Activated gamma-delta T cell treated with Interleukin-2 at 50 U/mL for 16 hours (primary cell): ENCODE results near the gene NCF2.

Experiments used
- DNase-seq: peaks from one replicate; pipeline ENCODE4 v3.0.0-alpha.2; 2020

Gene NCF2

DNA sequence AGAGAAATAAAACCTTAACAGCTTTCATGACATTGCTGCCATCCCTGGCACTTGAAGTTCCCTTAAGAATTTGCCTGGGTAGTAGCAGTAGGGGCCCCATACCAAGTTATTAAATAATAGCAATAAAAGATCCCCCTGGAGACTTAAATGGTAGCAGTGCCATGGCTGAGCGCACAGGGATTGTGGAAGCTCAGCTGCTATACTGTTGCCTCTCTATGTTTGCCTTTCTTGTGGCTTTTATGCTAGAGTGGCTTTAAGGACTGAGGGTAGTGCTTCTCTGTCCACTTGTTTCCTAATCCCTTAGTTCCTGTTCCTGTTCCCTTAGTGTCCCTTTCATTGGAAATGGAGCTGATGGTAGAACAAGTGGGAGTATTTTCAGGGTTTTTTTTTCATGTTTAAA is 42.1 kb downstream of the NCF2 start:
- no peak for DNase-seq

DNA sequence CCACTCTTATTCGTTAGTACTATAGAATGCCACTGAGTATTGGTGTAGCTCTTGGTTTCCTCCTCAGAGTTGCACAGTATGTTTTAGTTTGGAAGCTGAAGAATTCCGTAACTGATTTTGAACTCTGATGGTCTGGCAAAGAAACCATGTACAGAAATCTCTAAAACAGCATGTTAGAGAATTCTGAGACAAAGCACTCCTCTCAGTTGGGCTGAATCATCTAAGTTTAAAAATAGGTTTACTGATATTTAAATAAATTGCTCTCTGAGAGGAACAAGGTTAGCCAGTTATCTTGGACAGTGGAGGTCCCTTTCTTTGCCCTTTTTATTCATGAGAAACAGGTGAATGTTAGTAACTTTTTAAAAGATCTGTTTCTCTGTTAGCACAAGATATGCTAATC is 43.8 kb downstream of the NCF2 start:
- no peak for DNase-seq

DNA sequence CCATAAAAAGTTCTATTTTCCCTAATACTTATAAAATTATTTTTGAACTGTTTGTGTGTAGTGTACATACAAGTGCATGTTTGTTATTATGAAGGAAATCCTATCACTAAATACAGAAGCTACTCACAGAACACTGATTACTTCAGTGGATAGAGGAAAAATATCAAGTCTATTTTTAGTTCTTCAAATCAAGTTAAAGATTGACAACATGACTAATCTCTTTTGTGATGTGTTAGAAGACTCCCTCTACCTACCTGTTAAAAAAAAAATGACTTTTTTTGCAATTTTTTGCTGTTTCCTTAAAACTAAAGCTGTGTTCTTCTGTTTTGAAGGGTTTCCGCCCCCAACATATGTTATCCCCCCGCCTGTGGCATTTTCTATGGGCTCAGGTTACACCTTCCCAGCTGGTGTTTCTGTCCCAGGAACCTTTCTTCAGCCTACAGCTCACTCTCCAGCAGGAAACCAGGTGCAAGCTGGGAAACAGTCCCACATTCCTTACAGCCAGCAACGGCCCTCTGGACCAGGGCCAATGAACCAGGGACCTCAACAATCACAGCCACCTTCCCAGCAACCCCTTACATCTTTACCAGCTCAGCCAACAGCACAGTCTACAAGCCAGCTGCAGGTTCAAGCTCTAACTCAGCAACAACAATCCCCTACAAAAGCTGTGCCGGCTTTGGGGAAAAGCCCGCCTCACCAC is 45.5 kb downstream of the NCF2 start:
- no peak for DNase-seq

DNA sequence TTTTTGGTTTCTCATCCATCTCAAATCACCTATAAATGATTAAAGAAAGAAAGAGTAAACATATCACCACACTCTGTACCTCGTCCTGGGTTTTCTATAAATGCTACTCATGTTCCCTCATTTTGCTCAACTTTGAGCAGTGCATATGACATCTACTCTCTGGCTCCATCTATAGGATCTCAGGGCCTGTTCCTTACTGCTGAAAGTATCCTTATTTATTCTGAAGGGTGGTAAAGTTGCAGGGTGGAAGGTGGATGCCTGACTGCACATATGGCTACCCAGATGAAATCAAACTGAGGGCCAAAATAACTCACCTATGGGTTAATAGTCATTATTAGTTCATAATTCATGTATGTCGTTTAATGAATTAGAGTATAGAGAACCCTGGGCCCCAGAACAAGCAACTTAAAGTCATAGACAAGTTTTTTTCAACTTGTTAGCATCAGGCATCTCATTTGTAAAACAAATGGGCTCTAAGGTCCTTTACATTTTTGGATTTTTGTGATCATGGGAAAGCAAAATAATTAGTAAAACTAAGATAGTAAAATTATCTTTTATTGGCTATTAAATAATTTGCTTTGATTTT is 46.5 kb downstream of the NCF2 start:
- DNase-seq, result no peak

DNA sequence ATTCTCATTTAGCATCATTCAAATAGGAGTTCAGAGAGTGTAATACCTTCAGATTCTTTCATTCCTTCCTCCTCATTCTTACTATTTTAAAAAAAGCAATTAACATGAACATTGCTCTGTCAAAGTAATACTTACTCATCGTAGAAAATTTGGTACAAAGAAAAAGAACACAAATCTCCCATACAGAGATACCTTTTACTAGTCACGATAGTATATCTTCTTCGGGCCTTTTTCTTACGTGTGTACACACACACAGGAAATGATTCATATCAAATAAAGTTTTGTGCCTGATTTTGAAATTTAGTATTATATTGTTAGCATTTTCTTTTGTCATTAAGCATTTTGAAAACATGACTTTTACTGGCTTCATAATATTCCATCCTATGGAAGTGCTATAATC is 52.9 kb downstream of the NCF2 start:
- no peak for DNase-seq

DNA sequence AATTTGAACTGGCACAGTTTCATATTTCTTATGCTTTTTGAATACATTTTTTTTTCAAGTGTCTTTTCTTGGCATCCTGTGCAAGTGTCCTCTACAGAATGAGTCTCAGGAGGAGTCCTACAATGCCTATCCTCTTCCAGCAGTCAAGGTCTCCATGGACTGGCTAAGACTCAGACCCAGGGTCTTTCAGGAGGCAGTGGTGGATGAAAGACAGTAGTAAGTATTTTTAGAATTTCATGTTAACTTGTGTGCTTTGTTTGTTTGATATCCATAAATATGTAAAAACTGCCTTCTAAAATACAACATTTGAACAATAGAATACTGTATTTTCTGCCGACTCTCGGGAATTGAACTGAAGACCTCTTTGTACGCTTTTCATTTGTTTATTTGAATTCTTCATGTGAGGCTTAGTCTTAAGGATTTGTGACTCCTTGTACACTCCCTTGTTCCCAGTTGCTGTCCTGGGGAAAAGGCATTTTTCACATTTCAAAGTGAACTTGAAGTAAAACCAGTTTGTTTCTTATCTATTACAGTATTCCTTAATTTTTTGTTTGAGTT is 56.6 kb downstream of the NCF2 start:
- no peak for DNase-seq

DNA sequence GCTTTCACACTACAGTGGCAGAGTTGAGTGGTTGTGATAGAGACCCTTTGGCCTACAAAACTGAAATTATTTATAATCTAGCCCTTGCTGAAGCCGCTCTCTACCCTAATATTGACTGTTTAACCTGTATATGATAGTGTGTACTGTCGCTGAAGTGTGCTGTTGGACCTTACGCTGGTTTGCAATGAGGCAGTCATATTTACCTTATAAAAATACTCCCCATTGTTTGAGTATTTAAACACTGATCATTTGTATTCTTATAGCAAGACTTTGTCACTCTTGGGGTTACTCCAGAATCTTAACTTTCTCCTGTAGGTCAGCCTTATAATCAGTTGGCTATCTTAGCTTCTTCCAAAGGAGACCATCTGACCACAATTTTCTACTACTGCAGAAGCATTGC is 61.7 kb downstream of the NCF2 start:
- no peak for DNase-seq

DNA sequence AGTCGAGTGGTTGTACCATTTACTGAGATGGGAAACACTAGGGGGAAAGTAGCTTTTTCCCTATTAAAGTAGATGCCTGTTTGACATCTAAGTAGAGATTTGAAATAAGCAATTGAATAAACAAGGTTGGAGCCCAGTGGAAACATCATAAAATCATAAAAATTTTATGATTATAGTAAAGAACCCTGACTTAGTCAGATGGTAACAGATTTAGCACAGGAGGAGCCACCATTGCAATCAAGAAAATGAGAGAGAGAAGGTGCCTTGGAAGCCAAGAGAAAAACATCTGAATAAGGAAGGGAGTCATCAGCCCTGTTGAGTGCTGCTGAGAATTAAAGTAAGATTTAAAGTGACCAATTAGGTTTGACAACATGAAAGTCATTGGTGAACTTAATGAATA is 68.2 kb downstream of the NCF2 start:
- DNase-seq, result no peak

DNA sequence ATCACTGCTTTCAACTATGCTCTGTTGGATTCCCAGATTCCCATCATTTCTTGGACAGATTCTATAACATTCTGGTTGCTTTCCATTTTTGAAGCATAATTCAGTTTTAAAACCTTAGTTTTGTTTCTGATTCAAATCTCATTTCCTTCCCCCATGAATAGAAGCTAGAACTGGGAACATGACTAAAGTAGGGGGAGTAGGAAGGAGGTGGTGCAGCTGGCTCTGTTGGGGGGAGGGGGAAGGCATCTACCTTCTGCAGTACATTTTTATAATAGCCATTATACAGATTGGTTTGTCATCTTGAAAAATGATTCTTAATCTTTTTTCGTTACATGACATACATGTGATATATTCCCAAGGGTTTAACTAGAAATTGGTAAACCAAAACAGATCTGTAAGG is 69.9 kb downstream of the NCF2 start:
- no peak for DNase-seq

DNA sequence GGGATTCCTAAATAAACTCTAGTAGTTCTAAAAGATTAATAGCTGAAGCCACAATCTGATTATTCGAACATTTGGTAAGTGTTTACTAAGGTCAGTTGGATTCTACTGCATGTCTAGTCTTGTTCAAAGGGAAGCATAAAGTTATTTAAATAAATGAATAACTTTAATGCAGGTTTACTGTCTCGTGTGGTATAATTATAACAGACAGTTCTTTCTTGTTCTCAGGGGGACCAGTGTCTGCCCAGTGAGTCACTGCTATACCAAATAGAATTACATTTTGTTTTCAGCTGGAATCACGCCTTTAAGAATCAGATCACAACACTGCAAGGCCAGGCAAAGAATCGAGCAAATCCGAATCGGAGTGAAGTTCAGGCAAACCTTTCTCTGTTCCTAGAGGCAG is 72.9 kb downstream of the NCF2 start:
- DNase-seq, result no peak

DNA sequence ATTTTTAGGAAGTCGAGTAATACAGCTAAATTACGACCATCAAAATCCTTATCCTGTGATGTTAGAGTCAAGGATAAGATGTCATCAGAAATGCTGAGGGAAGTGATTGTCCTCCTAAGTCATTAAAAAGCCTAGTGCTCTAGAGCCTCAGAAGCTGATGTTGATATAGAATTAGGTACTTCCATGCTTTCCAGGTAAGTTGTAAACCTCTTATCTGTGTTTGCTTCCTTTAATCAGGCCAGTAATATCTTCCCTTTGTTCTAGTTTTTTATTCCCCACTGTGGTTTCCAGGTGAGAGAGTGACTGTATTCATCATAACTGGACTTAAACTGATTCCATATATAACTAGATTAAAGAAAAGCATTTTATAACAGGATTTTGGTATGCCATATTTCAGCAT is 73.5 kb downstream of the NCF2 start:
- no peak for DNase-seq

DNA sequence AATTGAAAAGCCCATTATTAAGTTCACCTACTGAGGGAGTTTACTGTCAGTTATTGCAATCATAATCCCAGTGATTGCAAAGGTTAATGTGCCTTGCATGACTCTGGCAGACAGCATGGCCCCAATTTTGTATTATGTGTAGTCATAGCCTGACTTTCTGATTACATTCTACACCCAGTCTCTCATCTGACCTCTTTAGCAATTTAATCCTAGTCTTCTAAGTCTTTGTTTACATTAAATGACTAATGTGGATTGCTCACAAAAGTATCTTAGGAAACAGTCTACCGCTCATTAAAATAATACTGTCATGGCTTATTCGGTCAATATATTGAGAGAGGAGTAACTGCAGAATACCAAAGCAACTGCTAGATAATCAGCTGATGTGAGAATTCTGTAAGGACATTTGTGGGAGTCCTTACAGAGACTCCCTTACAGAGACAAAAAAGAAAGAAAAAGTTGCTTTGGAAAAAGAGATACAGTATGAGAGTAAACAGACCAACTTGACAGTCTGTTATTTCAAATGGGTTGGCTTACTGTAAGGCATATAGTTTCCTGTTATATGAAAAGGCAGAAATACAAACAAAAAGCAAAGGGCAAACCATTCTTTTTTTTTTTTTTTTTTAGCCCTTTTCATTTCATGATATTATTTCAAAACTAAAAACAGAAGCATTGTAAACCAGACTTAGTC is 75.1 kb downstream of the NCF2 start:
- no peak for DNase-seq

DNA sequence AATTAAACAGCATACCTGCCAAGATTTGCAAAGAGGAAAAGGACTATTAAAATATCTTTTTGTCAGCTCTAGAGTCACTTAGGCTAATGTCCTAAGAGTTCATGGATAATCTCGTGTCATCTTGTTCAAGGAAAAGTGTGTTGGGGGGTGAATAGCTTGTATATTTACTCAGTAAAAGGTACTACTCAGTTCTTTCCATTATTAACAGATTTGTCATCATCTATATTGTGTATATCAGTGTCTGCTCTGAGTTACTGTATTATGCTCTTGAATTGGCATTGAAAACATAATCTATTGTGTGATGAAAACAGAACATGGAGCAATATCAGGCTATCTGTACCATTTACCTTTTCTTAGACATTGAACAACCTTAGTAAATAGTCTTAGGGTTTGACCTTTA is 76.0 kb downstream of the NCF2 start:
- no peak for DNase-seq

DNA sequence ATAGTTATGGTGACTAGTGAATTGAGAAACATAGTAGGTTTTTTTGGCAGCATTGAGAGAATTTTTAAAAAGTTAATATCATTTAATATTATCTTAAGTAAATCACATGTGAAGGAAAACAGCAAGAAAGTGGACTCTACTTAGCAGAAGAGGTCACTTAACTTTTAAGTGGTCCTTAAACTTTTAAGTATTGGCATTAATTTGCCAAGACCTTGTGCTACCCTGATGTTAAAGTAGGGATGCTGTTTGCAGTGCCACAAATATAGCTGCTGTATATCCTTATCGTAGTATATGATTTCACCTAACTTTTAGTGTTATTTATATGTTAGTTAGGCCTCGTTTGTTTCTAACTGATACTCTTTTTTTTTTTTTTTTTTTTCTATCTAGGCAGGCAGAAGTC is 77.8 kb downstream of the NCF2 start:
- DNase-seq, result no peak

DNA sequence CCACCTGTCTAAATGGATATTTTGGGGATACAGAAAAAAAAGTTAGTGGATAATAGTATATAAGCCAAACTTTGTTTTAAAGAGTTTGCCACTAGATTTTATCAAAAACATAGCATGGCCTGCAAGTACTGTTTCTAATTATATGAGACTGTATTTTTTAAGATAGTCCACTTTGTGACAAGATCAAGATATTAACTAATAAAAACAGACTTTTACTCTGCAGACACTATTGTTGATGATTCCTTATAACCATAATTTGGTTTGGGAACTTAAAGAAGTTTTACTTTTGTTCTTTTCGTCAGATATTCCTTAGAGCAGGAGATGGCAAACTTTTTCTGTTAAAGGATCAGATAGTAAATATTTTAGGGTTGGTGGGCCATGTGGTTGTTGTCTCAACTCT is 81.6 kb downstream of the NCF2 start:
- DNase-seq, result no peak

DNA sequence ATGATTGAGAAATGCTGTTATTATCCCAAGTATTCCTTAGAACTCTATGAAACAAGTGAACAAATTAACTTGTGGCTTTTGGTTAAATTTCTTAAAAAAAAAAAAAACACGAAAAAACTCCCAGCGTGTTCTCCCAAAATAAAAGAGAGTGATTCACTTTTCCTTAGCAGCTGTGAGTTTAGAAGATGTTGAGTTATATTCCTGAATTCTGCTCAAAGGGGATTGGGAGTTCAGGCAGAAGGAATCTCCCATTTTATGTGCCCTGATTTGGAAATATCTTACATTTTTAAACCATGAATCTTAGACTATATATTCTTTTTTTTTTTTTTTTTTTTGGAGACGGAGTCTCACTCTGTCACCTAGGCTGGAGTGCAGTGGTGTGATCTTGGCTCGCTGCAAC is 83.7 kb downstream of the NCF2 start:
- DNase-seq, result no peak
